ENCODE data around the gene IPO11. TPM values are rescaled to one million over a fixed set of nuclear protein-coding genes. Genes with fewer than 3 reads are reported as not detected.
"Not testable (repeated sequence)": the region's sequence is repeated elsewhere in the genome, so short reads cannot be mapped to it uniquely, and the experiment has no call there.

The IPO11 gene
- total RNA-seq, 1 donor from 2014 or later = 120 TPM

GRCh38 chr5:62448528-62448927 is 36.0 kb downstream of the IPO11 start:
- DNase-seq (ENCODE audit: low read depth in 2 of 2) = no peak

DNA sequence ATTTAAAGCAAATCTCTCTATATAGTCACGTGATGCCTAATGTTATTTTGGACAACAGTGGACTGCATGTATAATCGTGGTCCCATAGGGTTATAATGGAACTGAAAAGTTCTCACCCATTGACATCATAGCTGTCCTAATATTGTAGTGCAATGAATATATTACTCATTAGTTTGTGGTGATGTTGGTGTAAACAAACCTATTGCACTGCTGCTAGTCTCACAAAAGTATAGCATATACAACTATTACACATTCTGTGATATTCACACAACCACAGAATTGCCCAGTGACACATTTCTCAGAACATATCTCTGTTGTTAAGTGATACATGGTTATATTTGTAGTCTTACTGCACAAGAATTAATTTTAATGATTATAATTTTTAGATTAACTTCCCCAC is 37.7 kb downstream of the IPO11 start:
- DNase-seq (ENCODE audit: low read depth in 2 of 2) = no peak

DNA sequence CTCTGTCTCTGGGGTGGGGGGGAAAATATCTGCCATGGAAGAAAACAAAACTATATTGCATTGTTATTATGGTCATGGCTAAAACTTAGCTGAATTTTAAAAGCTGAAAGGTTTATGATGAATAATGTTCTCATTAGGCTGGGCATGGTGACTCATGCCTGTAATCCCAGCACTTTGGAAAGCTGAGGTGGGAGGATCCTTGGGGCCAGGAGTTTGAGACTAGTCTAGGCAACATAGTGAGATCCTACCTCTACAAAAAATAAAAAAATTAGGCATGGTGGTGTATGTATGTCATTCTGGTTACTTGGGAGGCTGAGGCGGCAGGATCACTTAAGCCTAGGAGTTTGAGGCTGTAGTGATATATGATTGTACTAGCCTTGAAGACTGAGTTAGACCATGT is 44.5 kb downstream of the IPO11 start:
- peak in 1 of 2 donors; percentile 14 for DNase-seq (ENCODE audit: low read depth in 2 of 2)

GRCh38 chr5:62460578-62460983 is 48.0 kb downstream of the IPO11 start:
- peak; percentile 70 to 84 for DNase-seq (ENCODE audit: low read depth in 2 of 2)

- DNase-seq (ENCODE audit: low read depth in 2 of 2) = no peak
Measured at GRCh38 chr5:62461561-62461960, 49.0 kb downstream of the IPO11 start.

DNA sequence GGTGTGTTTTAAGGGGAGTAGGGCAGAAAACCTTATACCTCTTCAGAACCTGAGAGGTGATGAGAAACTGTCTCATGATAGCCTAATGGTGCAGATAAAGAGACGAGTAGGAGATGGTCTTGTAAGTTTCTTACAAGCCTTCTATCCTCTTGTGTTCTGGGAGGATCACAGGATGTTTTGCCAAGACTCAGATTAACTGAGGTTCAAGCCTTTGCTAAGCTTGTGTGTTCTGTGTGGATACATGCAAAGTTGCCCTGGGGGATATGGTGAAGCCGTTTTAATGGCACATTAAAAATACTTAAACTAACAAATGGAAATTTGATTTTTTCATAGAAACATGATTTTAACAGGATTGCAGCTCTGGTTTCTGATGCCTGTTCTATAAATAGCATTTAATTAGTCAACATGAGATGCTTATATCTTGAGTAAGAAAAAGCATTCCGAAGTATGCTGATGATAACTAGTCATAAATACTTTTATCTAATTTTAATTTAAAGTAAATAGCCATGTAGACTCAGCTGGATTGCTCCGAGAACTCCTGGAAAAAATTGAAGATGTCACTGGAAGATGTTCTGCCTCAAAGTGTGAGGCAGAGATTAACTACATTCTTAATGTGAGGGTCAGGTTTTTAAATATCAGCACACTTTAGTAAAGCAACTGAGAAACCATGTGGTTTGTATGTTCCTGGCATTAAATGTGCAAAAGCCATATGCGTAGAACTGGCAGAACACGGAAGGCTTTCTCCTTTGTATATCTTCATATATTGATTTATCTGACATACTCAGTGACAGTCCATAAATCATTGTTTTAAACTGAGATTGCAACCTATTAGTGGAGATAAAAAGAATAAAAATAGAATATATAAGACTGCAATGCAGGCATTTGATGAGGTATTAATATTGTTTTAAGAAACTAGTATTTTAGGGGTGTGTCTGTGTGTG is 53.7 kb downstream of the IPO11 start:
- no peak for DNase-seq (ENCODE audit: low read depth in 2 of 2)

GRCh38 chr5:62473209-62473608 is 60.6 kb downstream of the IPO11 start:
- peak; percentile 8 to 36 for DNase-seq (ENCODE audit: low read depth in 2 of 2)

- peak in 1 of 2 donors; percentile 32 for DNase-seq (ENCODE audit: low read depth in 2 of 2)
Measured at GRCh38 chr5:62475072-62475471, 62.5 kb downstream of the IPO11 start.

DNA sequence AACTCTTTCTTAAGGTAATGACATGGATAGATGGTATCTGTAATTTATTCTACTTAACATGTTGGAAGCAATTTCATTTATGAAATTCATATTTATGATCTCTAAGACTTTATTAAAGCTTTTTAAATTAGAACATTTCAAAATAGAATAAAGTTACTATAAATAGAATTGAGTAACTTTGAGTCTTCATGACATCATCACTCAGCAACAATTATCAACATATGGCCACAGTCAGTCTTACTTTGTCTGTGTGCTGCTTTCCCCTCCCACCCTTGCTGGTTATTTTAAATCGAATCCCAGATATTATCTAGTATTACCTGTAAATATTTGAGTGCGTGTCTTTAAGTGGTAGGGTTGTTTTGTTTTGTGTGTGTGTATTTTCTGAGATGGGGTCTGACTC is 65.2 kb downstream of the IPO11 start:
- peak in 1 of 2 donors; percentile 7 for DNase-seq (ENCODE audit: low read depth in 2 of 2)

GRCh38 chr5:62483556-62483955 is 71.0 kb downstream of the IPO11 start:
- no peak for DNase-seq (ENCODE audit: low read depth in 2 of 2)

GRCh38 chr5:62486672-62487071 is 74.1 kb downstream of the IPO11 start:
- peak in 1 of 2 donors; percentile 57 for DNase-seq (ENCODE audit: low read depth in 2 of 2)

- no peak for DNase-seq (ENCODE audit: low read depth in 2 of 2)
Measured at GRCh38 chr5:62488531-62488930, 76.0 kb downstream of the IPO11 start.

- DNase-seq (ENCODE audit: low read depth in 2 of 2) = no peak
Measured at GRCh38 chr5:62489471-62489870, 76.9 kb downstream of the IPO11 start.

- no peak for DNase-seq (ENCODE audit: low read depth in 2 of 2)
Measured at GRCh38 chr5:62494772-62495171, 82.2 kb downstream of the IPO11 start.

GRCh38 chr5:62496876-62497275 is 84.3 kb downstream of the IPO11 start:
- no peak for DNase-seq (ENCODE audit: low read depth in 2 of 2)

- DNase-seq (ENCODE audit: low read depth in 2 of 2) = no peak
Measured at GRCh38 chr5:62498961-62499360, 86.4 kb downstream of the IPO11 start.

GRCh38 chr5:62499756-62500155 is 87.2 kb downstream of the IPO11 start:
- DNase-seq (ENCODE audit: low read depth in 2 of 2) = no peak

GRCh38 chr5:62502456-62503101 is 90.0 kb downstream of the IPO11 start:
- no peak for DNase-seq (ENCODE audit: low read depth in 2 of 2)

DNA sequence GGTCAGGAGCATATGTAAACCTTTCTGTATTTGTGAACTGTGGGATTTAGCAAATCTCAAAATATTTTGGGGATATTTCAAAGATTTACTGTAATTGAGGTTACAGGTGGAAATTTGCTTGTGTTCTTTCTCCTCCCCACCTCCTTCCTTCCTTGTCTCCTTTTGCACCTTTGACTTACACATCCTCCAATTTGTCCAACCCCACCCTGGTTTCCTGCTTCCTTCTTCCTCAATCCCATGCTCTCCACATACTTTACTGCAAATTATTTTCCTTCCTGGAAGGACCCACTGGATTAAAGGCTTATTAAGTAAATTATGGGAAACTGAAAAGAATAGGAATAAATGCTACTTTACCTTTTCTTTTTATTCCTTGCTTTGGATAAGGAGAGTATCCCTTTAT is 91.6 kb downstream of the IPO11 start:
- no peak for DNase-seq (ENCODE audit: low read depth in 2 of 2)

DNA sequence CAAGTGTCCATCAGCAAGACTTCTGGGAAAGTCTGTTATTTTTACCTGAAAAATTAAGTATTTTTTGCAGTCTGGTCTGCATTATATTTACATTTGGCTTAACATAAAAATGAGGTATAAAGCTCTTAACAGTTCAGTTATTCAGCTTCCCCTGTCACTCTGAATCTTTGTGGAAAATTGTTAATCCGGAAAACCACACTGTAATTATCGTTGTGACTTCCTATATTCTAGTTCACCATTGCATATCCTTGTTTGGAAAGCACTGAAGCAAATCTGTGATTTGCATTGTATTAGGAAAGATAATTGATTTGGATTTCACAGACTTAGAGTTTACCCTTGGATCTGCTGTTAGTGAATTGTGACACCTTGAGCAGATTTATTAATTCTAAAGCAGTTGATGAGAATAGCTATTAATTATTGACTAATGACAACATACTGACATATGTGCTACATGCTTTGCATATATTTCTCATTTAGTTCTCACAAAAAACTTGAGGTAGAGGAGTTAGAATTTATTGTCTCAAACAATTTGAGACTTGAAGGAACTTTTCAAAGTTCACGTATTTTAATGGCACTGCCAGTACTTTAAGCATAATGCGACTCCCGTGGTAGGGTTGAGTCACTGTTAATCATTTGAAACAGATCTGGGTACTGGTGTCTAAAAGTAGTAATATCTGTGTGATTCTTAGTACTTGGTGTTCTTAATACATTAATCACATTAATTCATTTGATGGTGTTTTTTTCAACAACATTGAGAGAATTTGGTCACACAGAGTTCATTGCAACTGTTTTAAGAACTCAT is 94.3 kb downstream of the IPO11 start:
- peak; percentile 5 to 39 for DNase-seq (ENCODE audit: low read depth in 2 of 2)

GRCh38 chr5:62508760-62509159 is 96.2 kb downstream of the IPO11 start:
- not testable (repeated sequence) for DNase-seq (ENCODE audit: low read depth in 2 of 2)

GRCh38 chr5:62509806-62510205 is 97.2 kb downstream of the IPO11 start:
- peak in 1 of 2 donors; percentile 38 for DNase-seq (ENCODE audit: low read depth in 2 of 2)
